ENCODE data around the gene MS4A6A. TPM values are rescaled to one million over a fixed set of nuclear protein-coding genes. Genes with fewer than 3 reads are reported as not detected.

The MS4A6A gene
- total RNA-seq, result not detected in 2 replicates

GRCh38 chr11:60182541-60183330 lies at the start of gene MS4A6A:
MS4A6A (minus strand) TSS chr11:60183083; CDS start chr11:60181727, 1,356 bp downstream.

Small RNA genes lying within 50 kb of the gene (small RNA-seq; reads per million reads assigned to genes)
- gene MIR6503, result not detected

Other genes starting within 250 kb of the MS4A6A start
- gene OOSP1, start 244.7 kb downstream of the MS4A6A start, total RNA-seq, result not detected in 2 replicates
- not detected in 2 replicates for gene OOSP4A, start 219.1 kb downstream of the MS4A6A start, total RNA-seq
- not detected in 2 replicates for gene OOSP4B, start 165.9 kb downstream of the MS4A6A start, total RNA-seq
- gene OOSP2, start 142.7 kb downstream of the MS4A6A start, total RNA-seq, result not detected in 2 replicates
- not detected in 2 replicates for gene MS4A3, start 126.4 kb downstream of the MS4A6A start, total RNA-seq
- gene MS4A2, start 94.4 kb downstream of the MS4A6A start, total RNA-seq, result not detected in 2 replicates
- not detected in 2 replicates for gene MS4A4E, start 60.1 kb upstream of the MS4A6A start, total RNA-seq
- gene MS4A4A, start 97.6 kb upstream of the MS4A6A start, total RNA-seq, result not detected in 2 replicates
- not detected in 2 replicates for gene MS4A6E, start 144.2 kb upstream of the MS4A6A start, total RNA-seq
- not detected in 2 replicates for gene MS4A7, start 195.4 kb upstream of the MS4A6A start, total RNA-seq
- gene MS4A14, start 213.4 kb upstream of the MS4A6A start, total RNA-seq, result not detected in 2 replicates
- gene MS4A5, start 246.5 kb upstream of the MS4A6A start, total RNA-seq, result not detected in 2 replicates